WI38 (cell line): ENCODE results near the gene TSTD1.
A peak's percentile ranks its signal among the peaks of the same experiment; 100 is the strongest.

Experiments used
- H3K4me3 ChIP-seq: 2 replicates; pipeline ENCODE4 v1.5.1; 2011; ENCODE audit warnings: low read depth, mild to moderate bottlenecking, control low read depth, low read length
- TF ChIP-seq, protein P1 (sequence below): IDR thresholded peaks from 2 replicates; pipeline ENCODE4 v1.5.1; 2012; ENCODE audit warnings: low read depth, mild to moderate bottlenecking, control low read depth, low read length

Gene TSTD1

GRCh38 chr1:161073474-161074121, 34.8 kb upstream of the TSTD1 start:
- H3K4me3 ChIP-seq: no peak overlapping the region
- TF ChIP-seq, protein P1, sequence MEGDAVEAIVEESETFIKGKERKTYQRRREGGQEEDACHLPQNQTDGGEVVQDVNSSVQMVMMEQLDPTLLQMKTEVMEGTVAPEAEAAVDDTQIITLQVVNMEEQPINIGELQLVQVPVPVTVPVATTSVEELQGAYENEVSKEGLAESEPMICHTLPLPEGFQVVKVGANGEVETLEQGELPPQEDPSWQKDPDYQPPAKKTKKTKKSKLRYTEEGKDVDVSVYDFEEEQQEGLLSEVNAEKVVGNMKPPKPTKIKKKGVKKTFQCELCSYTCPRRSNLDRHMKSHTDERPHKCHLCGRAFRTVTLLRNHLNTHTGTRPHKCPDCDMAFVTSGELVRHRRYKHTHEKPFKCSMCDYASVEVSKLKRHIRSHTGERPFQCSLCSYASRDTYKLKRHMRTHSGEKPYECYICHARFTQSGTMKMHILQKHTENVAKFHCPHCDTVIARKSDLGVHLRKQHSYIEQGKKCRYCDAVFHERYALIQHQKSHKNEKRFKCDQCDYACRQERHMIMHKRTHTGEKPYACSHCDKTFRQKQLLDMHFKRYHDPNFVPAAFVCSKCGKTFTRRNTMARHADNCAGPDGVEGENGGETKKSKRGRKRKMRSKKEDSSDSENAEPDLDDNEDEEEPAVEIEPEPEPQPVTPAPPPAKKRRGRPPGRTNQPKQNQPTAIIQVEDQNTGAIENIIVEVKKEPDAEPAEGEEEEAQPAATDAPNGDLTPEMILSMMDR: no peak

- H3K4me3 ChIP-seq: no peak overlapping the region
- TF ChIP-seq, protein P1: no peak
These were observed 34.1 kb upstream of the TSTD1 start for GRCh38 chr1:161072751-161073449.

DNA sequence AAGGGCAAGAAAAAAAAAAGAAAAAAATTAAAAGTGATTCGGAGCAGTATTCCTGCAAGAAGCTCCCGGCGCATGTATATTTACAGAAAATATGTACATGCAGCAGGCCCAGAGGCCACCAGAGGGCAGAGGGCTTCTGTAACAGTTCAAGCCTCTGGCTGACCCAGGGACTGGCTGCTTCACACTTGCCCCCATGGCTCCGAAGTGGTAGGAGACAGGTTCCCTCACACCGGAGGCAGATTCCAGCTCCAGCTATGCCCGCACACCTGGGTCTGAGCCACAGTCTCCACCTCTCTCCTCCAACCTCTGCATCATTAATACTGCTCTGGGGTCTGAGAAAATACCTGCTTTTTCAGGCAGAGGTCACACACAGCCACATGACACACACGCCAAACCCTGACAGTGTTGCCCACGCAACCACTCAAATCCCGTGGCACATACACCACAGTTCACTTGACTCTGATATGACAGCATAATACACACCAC, 33.2 kb upstream of the TSTD1 start:
- TF ChIP-seq, protein P1: peak; percentile 48
- H3K4me3 ChIP-seq: no peak overlapping the region

GRCh38 chr1:161070761-161071160, 32.0 kb upstream of the TSTD1 start:
- H3K4me3 ChIP-seq: no peak overlapping the region
- TF ChIP-seq, protein P1: no peak

DNA sequence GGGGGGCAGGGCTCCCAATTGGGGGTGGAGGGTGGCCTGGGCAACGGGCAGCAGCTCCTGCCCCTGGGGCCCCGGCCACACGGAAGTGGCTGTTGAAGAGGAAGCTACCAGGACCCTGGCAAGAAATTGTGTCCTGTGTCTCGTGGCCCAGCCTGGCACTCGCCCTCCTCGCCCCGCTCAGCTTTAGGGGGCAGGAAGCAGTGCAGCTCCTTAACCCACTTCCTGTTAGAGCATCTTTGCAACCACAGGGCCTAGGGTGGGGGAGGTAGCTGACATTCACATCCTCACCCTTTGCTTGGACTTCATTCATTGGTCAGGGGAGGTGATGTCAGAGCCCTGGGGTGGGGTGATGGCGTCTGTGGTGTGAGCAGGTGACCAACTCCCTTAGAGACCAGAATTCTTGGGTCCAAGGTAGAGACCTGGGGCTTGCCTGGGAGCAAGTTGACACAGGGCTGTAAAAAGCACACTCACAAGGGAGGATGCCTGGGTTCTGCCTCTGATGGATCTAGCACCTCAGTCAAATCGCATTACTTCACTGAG, 31.0 kb upstream of the TSTD1 start, which contains the start of gene ARHGAP30:
TSS of gene ARHGAP30 (minus strand) at position 161 of the 540 bp plus-strand sequence. CDS start 267 bp downstream, outside the sequence.
- TF ChIP-seq, protein P1: no peak
- H3K4me3 ChIP-seq: no peak within 1 kb of the TSS

DNA sequence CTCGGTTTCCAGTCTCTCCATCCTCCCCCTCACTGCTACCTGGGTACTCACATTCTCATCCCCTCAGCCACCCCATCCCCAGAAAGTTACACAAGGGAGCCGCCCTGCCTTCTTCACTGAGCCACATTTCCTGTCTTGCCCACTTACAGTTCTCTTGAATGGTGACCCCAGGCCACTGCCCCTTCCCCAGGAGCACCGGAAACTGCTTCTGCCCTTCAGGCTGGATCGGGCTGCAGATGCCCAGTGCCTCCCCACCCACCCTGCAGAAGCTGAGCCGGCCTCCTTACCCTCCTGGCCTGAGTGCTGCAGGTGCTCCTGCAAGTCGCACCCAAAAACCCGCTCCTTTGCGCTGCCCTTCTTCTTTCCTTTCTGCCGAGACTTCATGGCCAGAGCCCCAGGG, 30.5 kb upstream of the TSTD1 start:
- H3K4me3 ChIP-seq: no peak overlapping the region
- TF ChIP-seq, protein P1: no peak
